Measurements from ENCODE around the gene TEAD1.

- TF ChIP-seq, protein P1, sequence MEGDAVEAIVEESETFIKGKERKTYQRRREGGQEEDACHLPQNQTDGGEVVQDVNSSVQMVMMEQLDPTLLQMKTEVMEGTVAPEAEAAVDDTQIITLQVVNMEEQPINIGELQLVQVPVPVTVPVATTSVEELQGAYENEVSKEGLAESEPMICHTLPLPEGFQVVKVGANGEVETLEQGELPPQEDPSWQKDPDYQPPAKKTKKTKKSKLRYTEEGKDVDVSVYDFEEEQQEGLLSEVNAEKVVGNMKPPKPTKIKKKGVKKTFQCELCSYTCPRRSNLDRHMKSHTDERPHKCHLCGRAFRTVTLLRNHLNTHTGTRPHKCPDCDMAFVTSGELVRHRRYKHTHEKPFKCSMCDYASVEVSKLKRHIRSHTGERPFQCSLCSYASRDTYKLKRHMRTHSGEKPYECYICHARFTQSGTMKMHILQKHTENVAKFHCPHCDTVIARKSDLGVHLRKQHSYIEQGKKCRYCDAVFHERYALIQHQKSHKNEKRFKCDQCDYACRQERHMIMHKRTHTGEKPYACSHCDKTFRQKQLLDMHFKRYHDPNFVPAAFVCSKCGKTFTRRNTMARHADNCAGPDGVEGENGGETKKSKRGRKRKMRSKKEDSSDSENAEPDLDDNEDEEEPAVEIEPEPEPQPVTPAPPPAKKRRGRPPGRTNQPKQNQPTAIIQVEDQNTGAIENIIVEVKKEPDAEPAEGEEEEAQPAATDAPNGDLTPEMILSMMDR (IDR thresholded peaks at IDR 0.05), result no peak
- no peak for TF ChIP-seq POLR2AphosphoS5 (IDR thresholded peaks at IDR 0.05)
- no peak for TF ChIP-seq EP300 (IDR thresholded peaks at IDR 0.05)
- no peak for TF ChIP-seq POLR2A (IDR thresholded peaks at IDR 0.05)
Measured at GRCh38 chr11:12696911-12697581, 22.8 kb downstream of the TEAD1 start.

All from gastroesophageal sphincter (tissue), 3 donors.